AG08395 (cell line): ENCODE results near the gene ZC3H12D.
"Not testable (repeated sequence)": the region's sequence is repeated elsewhere in the genome, so short reads cannot be mapped to it uniquely, and the experiment has no call there.

Experiments used
- DNase-seq: peaks from one replicate; pipeline ENCODE4 v3.0.0; 2012; ENCODE audit warnings: mixed read lengths, low spot score

Gene ZC3H12D

DNA sequence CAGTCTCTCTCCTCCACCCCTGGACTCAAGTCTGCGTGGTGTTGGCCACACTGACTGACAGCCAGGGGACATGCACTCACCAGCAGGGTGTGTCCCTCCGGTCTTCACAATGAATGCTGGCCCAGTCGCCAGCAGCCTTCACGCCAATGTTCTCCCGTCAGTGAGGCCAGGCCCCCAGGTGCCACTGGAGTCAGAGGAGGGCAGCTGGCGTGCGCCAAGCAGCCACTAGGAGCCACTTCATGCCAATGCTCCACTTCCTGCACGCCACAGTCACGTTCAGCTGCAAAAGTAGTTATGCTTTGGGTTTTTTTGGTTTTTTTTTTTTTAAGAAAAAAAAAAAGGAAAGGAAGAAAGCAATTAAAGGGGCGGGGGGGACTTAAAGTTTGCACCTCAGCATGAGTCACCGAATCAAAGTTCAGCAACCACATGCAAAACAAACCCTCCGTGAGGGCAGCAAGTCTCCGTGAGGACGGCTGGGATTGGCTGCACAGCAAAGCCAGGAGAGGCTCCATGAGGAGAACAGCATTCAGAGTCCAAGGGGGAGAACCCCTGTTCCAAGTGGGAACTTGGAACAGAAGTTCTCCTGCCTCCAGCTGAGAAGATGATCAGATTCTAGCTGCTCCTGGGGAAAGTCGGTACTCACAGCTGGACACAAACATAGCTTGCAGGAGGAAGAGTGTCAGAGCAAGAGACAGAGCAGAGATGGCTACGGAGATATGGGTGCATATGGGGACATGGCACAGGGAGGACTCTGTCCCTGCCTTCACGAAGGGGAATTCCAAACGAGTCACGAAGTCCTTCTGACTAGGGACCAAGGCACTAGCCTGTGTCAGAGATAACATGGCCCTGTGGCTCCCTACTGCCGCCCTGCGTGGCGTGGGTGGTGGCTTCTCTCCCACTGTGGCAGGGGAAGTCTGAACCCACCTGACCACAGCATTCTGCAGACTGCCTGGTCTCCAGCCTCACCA, at the start of gene ZC3H12D:
ZC3H12D (minus strand) TSS at position 282 of the 968 bp plus-strand sequence. CDS start 10,471 bp downstream, outside the sequence.
- DNase-seq, result peak; percentile 27

DNA sequence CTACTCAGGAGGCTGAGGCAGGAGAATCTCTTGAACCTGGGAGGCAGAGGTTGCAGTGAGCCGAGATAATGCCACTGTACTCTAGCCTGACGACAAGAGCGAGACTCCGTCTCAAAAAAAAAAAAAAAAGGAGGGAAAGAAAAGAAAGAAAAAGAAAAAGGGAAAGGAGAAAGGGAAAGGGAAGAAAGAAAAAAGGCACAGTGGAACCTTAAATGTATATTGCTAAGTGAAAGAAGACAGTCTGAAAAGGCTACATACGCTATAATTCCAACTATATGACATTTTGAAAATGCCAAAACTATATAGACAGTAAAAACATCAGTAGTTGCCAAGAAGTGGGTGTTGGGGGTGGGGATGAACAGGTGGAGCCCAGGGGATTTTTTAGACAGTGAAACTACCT, 44.8 kb upstream of the ZC3H12D start:
- DNase-seq, result no peak

DNA sequence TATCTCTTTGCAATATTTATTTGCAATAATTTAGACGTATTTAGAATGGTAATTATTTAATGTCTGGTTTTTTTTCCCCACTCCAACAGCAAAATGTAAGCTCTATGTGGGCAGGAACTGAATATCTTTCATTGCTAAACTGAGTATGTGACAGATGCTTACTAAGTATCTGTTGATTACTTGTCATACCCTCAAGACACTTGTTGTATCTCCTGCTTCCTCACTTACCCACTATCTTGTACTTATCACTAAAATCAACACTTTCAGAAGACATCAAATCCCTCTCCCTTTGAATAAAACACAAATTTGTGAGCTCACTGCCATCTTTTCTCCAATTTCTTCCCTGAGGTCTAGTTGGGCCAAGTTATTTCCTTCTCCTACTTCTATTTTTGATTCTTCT, 30.7 kb upstream of the ZC3H12D start:
- no peak for DNase-seq

DNA sequence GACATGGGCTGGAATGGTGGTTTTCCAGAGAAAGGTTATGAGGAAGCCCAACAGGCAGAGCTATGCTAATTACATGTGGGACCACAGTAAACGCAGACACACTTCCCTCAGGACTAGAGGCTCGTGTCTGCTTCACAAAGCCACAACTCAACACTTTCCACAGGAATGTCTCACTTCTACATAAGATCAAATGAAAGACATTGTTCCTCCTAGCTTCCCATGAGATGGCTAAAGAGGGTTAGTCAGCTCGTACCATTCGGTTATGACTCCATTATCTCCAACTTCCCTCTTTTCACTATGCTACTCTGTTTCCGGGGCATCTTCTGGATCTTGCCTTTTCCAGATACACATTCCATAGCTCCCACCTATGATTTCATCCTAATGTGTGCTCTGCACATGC, 29.1 kb upstream of the ZC3H12D start:
- DNase-seq, result no peak

DNA sequence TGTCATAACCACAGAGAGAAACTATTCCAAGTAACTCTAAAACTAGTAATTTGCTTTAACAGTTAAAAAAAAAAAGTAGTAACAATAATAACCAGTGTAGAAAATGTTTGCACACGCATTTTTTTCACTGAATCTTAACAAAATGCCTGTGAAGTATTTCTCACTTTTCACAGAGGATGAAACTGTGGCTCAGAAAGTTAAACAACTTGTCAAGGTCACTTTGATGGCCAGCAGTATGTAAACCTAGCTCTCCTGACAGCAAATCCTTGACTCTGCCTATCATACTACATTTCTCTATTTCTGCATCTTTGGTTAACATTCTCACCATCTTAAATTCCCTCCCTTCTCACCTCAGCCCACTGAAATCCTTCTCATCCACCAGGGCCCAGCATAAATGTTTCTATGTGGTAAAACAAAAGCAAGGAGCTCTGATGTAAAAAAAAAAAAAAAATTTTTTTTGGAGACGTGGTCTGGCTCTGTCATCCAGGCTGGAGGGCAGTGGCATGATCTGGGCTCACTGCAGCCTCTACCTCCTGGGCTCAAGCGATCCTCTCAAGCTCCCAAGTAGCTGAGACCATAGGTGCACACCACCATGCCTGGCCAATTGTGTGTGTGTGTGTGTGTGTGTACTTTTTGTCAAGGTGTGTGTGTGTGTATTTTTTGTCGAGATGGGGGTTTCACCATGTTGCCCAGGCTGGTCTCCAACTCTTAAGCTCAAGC, 26.1 kb upstream of the ZC3H12D start:
- no peak for DNase-seq

DNA sequence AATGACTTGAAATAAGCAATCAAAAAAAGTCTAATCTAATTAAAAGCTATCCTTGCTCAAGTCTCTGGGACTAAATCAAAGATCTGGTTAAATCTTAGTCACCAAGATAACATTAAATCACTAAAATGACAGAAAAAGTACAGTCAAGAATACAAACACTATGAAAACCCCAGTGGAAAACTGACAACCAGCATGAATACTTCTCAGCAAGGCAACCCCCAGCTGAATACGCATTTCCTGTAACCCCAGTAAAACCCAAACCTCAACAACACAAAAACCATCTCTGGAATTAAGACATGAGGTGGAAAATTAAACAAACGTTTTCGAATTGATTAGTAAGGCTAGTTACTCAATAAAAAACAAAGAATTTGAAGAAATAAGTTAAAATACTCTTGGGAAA, 23.7 kb upstream of the ZC3H12D start:
- DNase-seq, result no peak

DNA sequence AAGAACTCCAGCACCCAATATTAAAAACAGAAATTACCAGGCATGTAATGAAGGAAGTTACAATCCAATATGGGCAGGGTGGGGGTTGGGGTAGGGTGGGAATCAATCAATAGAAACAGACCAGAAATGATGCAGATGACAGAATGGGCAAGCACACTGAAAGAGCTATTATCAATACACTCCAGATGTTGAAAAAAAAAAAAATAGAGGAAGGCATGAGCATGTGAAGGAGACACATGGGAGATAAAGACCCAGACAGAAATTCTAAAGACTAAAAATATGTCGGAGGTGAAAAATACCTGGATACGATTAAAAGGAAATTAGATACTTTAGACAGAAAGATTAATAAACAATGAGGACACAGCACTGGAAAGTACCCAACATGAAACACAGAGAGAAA, 19.1 kb upstream of the ZC3H12D start:
- no peak for DNase-seq

DNA sequence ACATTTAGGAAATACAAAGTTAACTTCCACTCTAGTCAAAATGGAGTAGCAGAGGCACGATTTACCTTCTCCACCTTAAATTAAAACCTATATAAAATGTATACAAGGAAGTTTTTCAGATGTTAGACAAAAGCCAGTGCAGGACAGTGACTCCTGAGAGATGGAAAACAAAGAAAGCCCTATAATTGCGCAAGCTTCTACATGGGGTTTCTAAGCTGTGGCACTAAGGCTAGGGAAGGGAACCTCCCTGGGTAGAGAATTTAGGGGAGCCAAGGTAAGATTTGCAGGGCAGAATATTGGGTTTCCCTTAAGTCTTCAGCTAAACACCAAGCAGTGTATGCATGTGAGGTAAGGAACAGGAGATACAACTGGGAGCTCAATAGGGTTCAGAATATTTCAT, 18.5 kb upstream of the ZC3H12D start:
- DNase-seq, result no peak

DNA sequence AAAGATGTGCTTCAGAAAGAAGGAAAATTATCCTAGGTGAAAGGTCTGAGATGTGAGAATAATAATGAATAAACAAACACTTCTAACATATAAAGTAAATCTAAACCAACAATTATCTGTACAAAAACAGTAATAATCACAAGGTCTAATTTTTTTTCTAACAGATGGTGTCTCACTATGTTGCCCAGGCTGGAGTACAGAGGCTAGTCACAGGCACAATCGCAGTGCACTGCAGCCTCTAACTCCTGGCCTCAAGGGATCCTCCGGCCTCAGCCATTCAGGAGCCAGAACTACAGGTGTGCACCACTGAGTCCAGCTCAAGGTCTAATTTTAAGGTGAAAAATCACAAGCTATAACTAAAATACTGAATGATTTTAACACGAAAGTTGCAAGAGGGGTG, 17.0 kb upstream of the ZC3H12D start:
- DNase-seq, result no peak

DNA sequence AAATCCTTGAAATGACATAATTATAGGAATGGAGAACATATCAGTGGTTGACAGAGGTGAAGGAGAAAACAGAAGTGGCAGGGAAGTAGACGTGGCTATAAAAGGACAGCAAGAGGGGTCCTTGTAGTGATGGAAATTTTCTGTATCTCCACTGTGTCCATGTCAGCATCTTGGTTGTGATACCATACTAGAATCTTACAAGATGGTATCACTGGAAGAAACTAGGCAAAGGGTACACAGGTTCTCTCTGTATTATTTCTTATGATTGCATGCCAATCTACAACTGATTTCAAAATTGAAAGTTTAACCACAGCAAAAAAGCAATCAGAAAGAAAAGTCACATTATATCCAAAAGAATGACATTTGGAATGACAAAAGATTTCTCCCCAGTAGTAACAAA, 16.4 kb upstream of the ZC3H12D start:
- DNase-seq, result no peak

DNA sequence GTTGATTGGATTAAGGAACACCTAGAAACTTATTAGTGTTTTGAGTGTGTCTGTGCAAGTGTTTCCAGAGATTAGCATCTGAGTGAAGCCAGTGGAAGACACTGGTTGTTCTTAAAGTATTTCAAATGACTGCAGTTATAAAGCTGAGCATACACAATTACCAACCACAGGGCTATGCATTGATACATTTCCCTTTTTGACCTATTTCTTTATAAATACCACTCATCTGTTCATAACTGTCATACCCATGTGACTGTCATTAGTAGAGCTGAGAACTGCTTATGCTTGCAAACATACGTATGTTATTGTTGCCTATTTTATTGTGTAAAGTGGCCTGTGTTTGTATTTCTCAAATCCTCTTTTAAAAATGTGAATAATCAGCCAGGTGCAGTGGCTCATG, 15.3 kb upstream of the ZC3H12D start:
- no peak for DNase-seq

DNA sequence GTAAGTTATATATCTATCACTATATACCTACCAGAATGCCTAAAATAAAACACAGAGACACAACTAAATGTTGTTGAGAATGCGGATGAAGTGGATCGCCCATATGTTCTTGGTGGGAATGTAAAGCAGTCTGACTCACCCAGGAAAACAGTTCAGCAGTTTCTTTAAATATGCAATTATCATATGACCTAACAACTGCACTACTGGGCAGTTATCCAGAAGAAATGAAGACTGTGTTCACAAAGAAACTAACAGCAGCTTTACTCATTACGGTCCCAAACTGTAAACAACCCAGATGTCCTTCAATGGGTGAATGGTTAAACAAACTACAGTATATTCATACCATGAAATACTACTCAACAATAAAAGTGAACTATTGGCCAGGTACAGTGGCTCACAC, 14.3 kb upstream of the ZC3H12D start:
- DNase-seq, result peak; percentile 15

DNA sequence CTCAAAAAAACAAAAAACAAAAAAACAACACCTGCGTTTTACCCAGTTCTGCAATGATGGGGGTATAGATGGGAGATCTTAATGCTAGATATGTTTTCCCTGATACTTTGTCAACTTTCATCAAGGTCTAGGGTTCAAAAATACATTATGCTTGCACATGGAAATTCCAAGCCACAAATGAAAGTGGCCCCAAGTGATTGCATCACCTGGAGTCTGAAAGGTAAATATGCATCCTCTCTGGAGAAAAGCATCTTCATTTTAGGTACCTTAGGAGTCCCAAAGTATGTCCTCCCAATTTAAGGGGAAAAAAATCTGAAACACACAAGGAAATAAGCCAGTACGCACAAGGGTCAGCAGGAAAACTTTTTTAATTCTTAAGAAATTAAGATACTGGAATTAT, 12.6 kb upstream of the ZC3H12D start:
- no peak for DNase-seq

DNA sequence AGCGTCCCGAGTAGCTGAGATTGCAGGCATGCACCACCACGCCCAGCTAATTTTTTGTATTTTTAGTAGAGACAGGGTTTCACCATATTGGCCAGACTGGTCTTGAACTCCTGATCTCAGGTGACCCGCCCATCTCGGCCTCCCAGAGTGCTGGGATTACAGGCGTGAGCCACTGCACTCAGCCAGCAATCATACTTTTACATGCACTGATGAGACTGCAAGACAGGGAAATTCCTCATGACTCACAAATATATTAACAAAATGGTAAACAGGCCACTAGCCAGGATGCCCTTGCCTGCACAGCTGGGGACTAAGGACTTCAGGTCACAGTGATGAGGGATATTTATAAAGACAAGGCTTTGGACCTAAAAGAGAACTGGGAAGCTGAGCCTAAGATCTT, 11.8 kb upstream of the ZC3H12D start:
- DNase-seq, result peak; percentile 14

DNA sequence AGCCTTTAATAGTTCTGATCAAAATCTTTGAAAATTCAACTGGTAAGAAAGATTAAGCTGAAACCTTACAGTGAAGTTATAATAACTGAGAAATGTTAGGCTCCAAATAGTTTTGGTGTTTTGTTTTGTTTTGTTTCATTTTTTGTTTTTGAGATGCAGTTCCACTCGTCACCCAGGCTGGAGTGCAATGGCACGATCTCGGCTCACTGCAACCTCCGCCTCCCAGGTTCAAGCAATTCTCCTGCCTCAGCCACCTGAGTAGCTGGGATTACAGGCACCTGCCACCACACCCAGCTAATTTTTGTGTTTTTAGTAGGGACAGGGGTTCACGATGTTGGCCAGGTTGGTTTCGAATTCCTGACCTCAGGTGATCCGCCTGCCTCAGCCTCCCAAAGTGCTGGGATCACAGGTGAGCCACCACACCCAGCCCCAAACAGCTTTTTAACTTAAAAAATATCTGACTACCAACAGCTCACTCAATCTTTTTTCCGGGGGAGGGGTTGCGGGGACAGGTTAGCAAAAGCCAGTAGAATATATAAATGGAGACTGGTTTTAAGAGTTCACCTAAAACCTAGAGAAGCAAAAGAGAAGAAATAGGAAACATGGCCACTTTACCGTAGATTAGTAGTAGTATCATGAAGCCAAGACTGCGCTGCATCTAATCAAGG, 10.7 kb upstream of the ZC3H12D start:
- not testable (repeated sequence) for DNase-seq

DNA sequence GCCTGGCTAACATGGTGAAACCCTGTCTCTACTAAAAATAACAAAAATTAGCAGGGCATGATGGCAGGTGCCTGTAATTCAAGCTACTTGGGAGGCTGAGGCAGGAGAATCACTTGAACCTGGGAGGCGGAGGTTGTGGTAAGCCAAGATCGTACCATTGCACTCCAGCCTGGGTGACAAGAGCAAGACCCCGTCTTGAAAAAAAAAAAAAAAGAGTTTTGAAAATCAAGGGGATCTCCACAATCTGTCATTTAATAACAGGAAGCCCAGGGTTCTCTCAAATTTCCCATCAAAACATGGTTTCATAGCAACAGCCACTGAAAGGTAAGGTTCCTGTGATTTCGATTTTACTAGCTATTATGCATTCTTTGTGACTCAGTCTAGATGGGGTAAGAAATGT, 10.0 kb upstream of the ZC3H12D start:
- DNase-seq, result not testable (repeated sequence)

DNA sequence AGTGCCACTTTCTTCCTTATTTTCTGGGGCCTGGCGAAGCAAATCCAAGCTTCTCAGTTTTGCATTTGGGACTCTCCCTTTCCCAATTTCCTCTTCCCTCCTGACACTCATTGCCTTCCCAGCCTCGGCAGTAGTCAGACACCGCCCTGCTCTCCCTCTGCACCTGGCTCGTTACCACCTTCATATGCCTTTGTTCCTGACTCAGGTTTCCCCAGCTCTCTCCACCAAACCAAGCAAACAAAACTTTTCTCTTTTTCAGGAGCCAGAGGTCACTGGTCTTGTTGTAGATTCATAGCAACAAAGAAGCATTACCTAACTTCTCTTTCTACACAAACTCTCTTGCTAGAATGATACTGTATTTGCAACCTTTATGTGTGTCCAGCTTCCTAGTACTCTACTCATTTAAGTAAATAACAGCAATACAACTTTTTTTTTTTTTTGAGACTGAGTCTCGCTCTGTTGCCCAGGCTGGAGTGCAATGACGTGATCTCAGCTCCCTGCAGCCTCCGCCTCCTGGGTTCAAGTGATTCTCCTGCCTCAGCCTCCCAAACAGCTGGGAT, 9.0 kb upstream of the ZC3H12D start:
- no peak for DNase-seq

DNA sequence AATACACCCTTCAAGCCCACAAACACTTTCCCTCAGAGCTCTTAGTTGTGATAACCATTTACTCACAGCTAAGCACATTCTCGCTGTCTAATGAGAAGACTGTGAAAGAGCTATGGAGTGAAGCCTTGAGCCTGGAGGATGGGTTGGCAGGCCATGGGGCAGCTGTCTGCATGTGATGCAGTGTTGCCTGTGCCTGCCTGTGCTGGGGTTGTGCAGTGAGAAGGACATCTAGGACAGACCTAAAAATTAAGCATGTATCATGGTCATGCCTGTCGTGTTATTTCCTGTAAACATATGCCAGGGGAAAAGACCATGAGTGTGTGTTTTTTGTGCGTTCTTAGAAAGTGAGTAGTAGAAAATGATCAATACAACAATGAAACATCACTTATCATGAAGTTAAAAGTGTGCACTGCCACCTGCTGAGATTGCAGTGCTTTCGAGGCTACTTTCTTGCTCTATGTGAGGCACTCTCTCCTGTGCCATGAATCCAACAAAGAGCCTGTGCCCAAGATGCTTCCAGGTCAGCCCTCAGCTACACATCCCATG, 8.1 kb upstream of the ZC3H12D start:
- DNase-seq, result no peak

DNA sequence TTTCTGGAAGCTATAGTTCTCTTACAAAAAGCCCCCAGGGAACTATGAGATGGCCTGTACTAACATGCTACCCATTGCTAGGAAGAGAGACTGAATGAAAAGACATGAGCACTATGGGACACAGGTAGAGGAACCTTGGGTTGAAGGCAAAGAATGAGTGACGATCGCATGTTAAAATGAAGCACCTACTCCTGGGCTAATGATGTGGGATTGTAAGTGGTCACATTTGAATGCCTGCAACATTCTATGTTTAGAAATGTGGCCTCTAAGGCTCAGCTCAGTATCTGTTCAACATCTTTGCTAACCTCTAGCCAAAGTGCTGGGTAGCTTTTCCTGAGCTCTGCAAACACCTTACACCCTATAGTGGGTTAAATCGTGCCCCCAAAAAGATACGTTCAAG, 5.2 kb upstream of the ZC3H12D start:
- DNase-seq, result no peak

DNA sequence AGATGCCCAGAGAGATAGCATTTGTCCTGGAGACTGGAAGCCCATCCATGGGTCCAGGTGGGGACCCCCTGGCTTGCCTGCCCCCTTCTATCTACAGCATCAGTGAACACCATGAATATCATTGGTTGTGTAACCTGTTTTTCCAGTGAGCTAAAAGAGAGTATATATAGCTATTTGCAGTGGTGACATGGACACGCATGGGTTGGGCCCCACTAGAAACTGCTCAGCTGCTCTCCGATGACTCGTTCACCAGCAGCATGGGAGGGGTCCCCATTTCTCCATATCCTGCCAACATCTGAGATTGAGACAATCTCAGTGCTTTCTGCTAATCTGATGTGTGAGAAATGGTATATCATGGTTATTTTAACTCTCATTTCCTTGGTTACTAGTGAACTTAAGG, 4.0 kb upstream of the ZC3H12D start:
- no peak for DNase-seq

DNA sequence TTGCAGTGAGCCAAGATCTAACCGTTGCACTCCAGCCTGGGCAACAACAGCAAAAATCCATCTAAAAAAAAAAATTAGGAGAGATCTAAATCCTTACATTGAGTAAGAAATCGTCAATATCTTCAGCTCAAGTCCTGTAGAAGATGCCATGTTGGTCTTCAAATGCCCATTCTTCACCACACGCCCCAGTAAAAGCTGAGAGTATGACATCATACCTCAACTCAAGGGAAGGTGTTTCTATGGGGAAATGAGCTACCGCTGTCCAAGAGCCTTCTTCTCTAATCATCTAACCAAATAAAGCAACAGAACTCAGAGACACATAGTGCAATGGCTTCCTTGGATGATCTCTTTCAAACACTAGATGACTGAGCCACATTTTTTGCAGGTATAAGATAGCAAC, 2.5 kb upstream of the ZC3H12D start:
- no peak for DNase-seq
